NCI-H748 (cell line): ENCODE data around the gene MLST8.
A peak's percentile ranks its signal among the peaks of the same experiment; 100 is the strongest.
"Not testable (repeated sequence)": the region's sequence is repeated elsewhere in the genome, so short reads cannot be mapped to it uniquely, and the experiment has no call there.

Experiments
- DNase-seq: peaks from one replicate; lab custom pipeline; 2025; ENCODE audit not compliant: unreplicated experiment; lab: John Stamatoyannopoulos, UW

Gene MLST8

DNA sequence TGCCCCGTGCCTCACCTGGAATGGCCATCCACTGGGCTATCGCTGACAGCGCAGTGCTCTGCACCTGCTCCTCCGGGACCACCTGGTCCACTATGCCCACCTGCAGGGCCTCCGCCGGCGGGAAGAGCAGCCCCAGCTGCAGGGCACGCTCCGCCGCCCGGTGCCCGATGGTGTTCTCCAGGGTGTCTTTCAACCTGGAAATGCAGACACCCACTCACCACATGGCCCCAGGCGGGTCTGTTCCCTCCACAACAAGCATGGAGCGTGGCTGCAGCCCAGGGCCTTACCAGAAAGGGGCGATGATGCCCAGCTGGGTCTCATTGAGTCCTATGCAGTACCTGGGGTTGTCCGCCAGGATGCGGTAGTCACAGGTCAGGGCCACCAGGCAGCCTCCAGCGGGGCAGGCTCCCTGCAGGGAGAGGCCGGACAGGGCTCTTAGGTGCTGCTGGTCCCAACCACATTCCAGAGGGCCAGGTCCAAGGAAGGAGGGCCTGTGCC is 37.8 kb downstream of the MLST8 start:
- DNase-seq = no peak

DNA sequence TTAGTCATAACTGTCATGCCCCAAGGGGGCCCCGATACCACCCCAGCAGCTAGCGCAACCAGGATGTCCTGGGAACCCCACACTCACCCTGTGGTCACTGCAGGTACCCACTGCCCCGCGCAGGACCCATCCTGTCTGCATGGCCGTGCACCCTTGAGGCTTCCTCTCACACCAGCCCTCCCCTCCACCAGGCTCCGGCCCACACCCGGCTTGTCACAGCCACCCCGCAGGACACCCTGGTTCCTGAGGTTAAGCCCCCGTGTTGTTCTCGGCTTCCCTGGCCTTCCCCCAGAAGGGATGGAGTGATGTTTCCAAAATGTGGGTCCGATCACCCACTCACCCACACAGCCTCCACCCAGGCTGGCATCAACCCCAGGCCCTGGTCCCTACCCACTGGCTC is 38.5 kb downstream of the MLST8 start:
- no peak for DNase-seq

DNA sequence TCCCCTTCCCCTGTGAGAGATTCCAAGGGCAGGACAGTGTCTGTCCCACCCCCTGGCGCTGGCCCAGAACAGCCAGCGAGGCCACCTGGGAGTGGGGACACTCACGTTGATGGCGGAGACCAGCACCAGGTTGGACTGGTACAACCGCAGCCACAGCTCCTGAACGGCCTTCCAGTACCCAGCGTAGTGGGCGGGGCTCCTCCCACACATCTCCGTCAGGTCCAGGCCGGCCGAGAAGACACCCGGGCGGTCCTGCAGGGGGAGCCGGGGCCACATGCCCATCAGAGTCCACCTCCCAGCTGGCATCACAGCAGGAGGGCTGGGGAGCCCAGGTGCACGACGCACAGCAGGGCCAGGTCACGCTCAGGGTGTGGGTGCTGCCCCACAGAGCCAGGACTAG is 39.0 kb downstream of the MLST8 start:
- no peak for DNase-seq

- no peak for DNase-seq
Observed at GRCh38 chr16:2244926-2245795, 39.9 kb downstream of the MLST8 start.

- no peak for DNase-seq
Observed at GRCh38 chr16:2246301-2246885, 41.1 kb downstream of the MLST8 start.

DNA sequence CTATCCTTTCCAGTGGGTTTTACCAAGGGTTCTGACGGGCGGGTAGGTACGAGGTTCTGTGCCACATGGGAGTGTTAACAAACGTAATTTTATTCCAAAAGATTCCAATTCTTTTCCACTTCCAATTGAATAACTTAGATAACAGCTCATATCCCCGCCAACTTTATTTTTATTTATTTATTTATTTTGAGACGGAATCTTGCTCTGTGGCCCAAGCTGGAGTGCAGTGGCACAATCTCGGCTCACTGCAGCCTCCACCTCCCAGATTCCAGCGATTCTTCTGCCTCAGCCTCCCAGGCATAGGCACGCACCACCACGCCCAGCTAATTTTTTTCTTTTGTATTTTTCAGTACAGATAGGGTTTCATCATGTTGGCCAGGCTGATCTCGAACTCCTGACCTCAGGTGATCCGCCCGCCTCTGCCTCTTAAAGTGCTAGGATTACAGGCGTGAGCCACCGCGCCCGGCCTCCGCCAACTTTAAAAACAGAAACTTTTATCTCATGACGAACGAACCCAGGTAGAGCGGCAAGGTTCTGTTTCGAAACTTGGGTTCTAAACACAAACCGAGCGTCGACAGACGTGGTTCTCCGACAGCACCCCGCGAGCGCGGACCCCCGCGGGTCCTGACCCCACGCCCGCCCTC is 45.5 kb downstream of the MLST8 start:
- DNase-seq = peak; percentile 62

DNA sequence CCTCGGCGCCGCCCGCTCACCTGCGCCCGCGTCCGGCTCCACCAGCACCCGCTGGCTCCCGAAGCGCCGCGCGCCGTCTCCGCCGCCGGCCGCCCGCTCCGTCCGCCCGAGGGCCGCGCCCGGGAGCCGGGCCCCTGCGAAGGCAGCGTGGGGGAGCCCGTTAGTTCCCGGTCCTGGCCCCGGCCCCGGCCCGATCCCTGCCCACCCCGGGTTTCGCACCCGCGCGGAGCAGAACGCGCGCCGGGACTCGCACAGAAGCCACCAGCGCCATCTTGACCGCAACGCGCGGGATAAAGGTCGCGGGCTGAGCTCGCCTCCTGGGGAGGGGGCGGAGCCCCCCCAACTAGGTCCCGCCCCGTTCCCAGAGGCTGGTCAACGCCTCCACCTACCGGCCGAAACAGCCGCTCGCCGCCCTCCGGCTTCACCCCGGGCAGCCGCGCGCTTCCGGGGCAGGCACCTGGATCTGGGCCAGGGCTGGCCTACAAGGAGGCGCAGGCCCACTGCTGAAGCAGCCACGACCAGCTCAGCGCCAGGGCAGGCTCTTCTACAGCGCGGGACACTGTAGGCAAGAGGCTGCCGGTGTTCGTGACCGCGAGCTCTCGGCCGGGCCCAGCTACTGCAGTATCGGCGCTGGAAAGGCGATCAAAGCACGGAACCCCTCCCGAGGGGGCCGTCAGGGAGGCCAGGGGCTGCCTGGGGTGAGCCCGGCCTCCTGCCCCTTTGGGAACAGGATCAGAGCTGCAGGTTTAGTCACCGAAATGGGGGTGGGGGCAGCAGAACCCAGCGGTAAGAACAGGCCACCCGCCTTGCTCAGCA is 46.2 kb downstream of the MLST8 start, which contains the start of gene ECI1:
Gene ECI1 (minus strand): TSS at position 292 of the 816 bp plus-strand sequence. CDS start 21 bp downstream, at position 271.
- peak; percentile 88 for DNase-seq

DNA sequence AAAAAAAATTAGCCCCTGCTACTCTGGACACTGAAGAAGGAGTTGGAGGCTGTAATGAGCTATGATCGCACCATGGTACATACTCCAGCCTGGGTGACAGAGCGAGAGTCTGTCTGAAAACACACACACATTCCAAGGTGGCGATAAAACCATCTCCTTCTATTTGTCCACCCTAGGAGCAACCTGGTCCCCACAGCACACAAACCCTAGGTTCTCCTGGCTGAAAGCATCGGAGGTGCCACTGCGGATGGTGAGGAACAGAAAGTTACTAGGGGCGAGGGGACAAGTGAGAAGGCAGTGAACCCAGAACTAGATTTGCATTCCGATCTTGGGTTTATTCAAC is 47.5 kb downstream of the MLST8 start:
- DNase-seq = no peak

- no peak for DNase-seq
Observed at GRCh38 chr16:2253293-2253692, 48.0 kb downstream of the MLST8 start.

- no peak for DNase-seq
Observed at GRCh38 chr16:2256531-2257140, 51.4 kb downstream of the MLST8 start.

DNA sequence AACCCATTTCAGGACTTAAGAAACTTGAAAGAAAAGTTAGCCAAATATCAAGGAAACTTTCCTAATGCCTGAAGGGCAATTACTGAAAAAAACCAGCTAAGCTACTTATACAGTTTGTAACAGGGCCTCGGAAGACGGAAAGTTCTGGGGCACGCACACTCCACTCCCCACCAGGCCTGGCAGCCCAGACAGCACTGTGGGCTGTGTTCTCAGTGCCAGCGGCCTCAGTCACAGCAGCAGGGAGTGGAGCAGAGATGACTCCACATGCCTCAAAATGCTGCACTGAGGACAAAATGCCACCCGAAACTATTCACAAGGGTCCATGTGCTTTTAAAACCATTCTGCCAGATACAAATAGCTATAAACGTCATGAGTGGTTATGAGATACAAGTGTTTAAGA is 52.5 kb downstream of the MLST8 start:
- no peak for DNase-seq

DNA sequence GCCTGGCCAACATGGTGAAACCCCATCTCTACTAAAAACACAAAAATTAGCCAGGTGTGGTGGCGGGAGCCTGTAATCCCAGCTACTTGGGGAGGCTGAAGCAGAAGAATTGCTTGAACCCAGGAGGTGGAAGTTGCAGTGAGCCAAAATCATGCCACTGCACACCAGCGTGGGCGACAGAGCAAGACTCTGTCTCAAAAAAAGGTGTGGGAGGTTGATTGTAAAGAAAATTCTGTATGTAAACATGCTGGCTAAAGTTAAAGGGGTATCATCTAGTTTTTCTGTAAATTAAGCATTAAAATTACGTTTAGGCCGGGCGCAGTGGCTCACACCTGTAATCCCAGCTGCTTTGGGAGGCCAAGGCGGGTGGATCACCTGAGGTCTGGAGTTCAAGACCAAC is 53.3 kb downstream of the MLST8 start:
- not testable (repeated sequence) for DNase-seq
